GM21717 (cell line): ENCODE measurements around the gene CARD11.
"Not testable (repeated sequence)": the region's sequence is repeated elsewhere in the genome, so short reads cannot be mapped to it uniquely, and the experiment has no call there.

Experiments used
- ATAC-seq: cut with Tn5 transposase; IDR thresholded peaks from one replicate; pipeline ENCODE4 v1.9.1; 2021; ENCODE audit warnings: mild to moderate bottlenecking, moderate library complexity; ENCODE audit not compliant: unreplicated experiment

The CARD11 gene

GRCh38 chr7:3065724-3066143 lies 22.1 kb upstream of the CARD11 start:
- ATAC-seq = peak; percentile 35

DNA sequence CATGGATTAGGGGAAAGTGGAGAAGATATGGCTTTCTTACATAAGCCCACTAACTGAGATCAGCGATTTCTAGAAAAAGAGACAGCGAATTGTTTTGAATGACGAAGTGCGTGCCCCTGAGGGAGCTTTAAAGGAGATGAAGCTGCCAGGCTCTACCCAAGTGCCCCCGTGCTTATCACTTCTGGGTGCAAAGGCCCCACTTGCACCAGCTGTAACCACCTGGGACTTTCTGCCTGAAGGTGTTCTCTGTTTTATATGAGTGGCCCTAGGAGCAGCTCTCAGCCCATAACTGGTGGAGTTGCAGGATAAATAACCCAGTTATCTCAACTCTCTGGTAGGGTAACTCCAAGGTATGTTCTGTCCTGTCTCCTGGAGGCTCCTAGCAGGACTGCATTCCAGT lies 20.4 kb upstream of the CARD11 start:
- no peak for ATAC-seq

DNA sequence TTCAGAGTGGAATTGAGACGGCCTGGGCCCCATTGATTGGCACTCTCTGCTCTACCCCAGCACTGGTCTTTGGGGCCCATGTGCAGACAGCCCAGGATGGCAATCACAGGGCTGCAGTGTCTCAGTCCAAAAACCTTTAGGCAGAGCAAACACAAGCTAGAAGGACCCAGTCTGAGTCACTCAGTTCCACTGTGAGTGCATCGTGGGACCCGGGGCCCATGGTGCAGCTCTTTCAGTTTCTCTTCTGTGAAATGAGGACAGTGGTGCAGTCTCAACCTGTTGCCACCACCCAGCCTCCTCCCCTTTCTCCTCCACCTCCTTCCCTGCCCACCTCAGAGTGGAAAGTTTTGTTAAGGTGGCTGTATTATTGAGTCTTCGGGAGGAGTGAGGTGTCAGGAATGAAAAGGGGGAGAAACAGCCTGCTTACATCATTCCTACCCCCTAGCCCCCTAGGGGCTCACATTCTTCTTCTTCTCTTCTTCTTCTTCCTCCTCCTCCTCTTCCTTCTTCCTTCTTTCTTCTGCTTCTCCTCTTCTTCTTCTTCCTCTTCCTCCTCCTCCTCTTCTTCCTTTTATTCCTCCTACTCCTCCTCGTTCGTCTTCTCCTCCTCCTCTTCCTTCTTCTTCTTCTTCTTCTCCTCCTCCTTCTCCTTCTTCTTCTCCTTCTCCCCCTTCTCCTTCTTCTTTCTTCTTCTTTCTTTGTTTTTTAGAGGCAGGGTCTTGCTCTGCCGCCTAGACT lies 19.5 kb upstream of the CARD11 start:
- peak; percentile 96 for ATAC-seq

GRCh38 chr7:3057066-3057420 lies 13.4 kb upstream of the CARD11 start:
- no peak for ATAC-seq

DNA sequence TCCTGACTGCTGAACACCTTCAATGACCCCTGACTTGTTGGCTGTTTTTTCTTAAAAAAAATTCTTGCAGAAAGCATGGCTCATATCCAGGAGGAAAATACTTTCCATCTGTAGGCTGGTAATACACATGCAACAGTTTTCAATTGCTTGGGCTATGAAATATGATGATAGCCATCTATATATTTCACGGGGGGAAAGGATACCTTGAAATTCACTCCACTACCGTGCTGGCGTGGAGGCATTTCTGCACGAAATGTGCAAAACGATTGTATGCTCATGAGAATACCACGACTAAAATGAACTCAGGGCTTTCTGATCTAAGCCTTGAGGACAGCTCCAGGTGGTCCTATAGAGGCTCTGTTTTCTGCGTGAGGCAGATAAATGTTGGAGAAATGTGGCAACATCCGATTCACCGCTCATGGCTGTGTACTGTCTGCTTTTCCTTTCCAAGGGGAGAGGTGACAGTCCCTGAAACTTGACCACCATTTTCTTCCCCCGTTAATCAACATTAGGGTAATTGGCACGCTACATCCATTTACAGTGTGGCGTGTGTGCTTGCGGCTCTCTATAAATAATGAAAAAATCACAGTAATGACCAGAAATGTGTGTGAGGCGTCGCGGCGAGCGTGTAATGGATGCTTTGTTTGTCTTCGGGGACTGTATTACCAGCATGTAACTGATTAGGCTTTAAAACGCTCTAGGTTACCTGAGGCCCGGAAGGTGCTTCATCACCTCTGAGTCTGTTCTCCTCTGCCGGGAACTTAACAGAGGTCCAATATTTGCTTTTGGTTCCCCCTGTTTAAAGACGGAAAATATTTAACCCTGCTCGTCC lies 12.8 kb upstream of the CARD11 start:
- no peak for ATAC-seq

- no peak for ATAC-seq
These were observed 12.0 kb upstream of the CARD11 start for GRCh38 chr7:3055626-3056025.

- ATAC-seq = peak; percentile 87
These were observed 692 bp downstream of the CARD11 start for GRCh38 chr7:3042861-3043489.

DNA sequence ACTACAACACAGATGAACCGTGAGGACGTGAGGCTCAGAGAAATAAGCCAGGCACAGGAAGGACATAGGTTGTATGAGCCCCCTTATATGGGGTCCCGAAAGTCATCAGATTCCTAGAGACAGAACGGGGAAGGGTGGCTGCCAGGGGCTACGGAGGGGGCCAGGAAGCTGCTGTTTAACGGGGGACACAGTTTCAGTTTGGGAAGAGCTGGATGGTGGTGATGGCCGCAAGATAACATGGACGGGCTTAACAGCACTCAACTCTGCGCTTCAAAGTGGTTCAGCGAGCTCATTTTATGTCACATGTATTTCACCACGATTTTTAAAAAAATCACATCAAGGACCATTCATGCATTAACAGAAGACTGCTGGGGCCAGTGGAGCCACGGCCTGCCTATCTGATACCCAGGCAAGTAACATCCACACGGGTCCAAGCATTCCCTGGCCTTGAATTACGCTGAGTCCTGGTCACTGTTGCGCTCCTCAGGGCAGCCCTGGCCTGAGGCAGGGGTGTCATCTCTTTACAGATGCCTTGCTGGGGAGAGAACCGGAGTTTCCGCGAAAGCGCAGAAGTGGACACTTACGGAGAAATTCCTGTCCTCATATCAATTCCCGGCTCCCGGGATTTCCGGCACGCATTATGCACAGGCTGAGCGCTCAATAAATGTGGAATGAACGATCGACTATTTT lies 1.5 kb downstream of the CARD11 start:
- no peak for ATAC-seq

GRCh38 chr7:3039787-3040186 lies 3.9 kb downstream of the CARD11 start:
- no peak for ATAC-seq

- not testable (repeated sequence) for ATAC-seq
These were observed 5.7 kb downstream of the CARD11 start for GRCh38 chr7:3038011-3038410.

DNA sequence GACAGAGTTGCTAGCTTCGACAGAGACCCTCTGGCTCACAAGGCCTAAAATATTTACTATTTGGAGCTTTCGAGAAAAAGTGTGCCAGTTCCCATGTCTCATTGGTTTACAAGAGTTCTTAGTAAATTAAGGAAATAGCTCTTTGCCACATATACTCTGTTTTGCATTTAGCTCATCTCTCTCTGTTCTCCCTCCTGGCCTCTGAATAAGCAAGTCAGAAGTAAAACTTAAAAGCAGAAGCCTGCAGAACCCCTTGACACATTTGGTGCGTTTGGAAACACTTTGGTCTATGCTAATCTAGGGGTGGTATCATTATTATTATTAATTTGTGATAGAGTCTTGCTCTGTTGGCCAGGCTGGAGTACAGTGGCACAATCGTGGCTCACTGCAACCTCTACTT lies 6.4 kb downstream of the CARD11 start:
- ATAC-seq = no peak

DNA sequence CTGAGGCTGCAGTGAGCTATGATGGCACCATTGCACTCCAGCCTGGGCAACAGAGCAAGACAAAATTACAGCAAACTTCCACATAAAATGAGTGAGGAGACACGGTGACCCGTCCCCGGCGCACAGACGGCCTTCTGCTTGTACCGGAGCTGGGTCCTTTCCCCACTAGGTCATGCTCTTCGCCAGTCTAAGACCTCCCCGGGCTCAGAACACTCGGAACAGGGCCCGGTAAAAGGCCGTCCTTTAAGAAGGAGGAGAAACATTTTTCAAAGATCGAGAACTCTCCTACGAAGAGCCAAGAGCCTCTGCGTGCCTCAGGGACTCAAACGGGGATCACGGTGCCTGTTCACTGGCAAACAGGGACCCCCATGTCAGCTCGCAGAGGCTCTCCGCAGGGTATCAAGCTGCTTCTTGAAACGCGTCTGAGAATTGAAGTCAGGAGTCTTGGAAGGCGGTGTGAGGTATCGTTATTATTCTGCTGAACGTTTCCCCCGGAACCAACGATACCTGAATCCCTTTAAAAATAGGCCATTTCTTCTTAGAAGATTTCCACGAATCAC lies 9.0 kb downstream of the CARD11 start:
- no peak for ATAC-seq

GRCh38 chr7:3033581-3033980 lies 10.1 kb downstream of the CARD11 start:
- no peak for ATAC-seq

GRCh38 chr7:3033136-3033535 lies 10.5 kb downstream of the CARD11 start:
- no peak for ATAC-seq

GRCh38 chr7:3032256-3032655 lies 11.4 kb downstream of the CARD11 start:
- ATAC-seq = no peak

GRCh38 chr7:3029138-3029537 lies 14.5 kb downstream of the CARD11 start:
- ATAC-seq = no peak

GRCh38 chr7:3028758-3029093 lies 14.9 kb downstream of the CARD11 start:
- no peak for ATAC-seq

- no peak for ATAC-seq
These were observed 15.5 kb downstream of the CARD11 start for GRCh38 chr7:3028071-3028757.

GRCh38 chr7:3027005-3027845 lies 16.4 kb downstream of the CARD11 start:
- ATAC-seq = no peak

DNA sequence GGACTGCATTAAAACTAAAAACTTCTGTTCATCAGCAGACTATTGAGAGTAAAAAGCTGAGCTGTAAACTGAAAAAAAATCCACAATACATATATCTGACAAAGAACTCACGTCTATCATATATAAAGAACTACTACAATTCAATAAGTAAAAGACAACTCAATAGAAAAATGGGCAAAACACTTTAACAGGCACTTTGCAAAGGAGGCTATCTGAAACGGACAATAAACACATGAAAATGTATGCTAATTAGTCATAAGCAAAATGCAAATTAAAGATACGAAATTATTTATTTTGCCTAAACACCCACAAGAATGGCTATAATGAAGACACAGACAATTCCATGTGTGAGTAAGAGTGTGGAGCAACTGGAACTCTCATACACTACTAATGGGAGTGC lies 18.1 kb downstream of the CARD11 start:
- no peak for ATAC-seq
